HG02938 (cell line): ENCODE measurements around the gene RNF115.
"Not testable (repeated sequence)": the region's sequence is repeated elsewhere in the genome, so short reads cannot be mapped to it uniquely, and the experiment has no call there.

Source experiments
- ATAC-seq: cut with Tn5 transposase; IDR thresholded peaks from one replicate; pipeline ENCODE4 v1.9.1; 2021; ENCODE audit warnings: mild to moderate bottlenecking, moderate library complexity; ENCODE audit not compliant: unreplicated experiment

RNF115 gene

GRCh38 chr1:145782272-145783099, 41.4 kb downstream of the RNF115 start:
- ATAC-seq, result no peak

GRCh38 chr1:145778146-145778540, 45.8 kb downstream of the RNF115 start:
- no peak for ATAC-seq

- no peak for ATAC-seq
Measured at GRCh38 chr1:145777357-145778145, 46.3 kb downstream of the RNF115 start.

- no peak for ATAC-seq
Measured at GRCh38 chr1:145773423-145773822, 50.5 kb downstream of the RNF115 start.

GRCh38 chr1:145771056-145771455, 52.8 kb downstream of the RNF115 start:
- no peak for ATAC-seq

GRCh38 chr1:145768004-145768403, 55.9 kb downstream of the RNF115 start:
- not testable (repeated sequence) for ATAC-seq

GRCh38 chr1:145766926-145767325, 57.0 kb downstream of the RNF115 start:
- ATAC-seq, result not testable (repeated sequence)

- ATAC-seq, result not testable (repeated sequence)
Measured at GRCh38 chr1:145765585-145766360, 58.1 kb downstream of the RNF115 start.

- ATAC-seq, result not testable (repeated sequence)
Measured at GRCh38 chr1:145765127-145765526, 58.8 kb downstream of the RNF115 start.

- ATAC-seq, result not testable (repeated sequence)
Measured at GRCh38 chr1:145764231-145764940, 59.5 kb downstream of the RNF115 start.

- not testable (repeated sequence) for ATAC-seq
Measured at GRCh38 chr1:145762001-145762400, 61.9 kb downstream of the RNF115 start.

- ATAC-seq, result not testable (repeated sequence)
Measured at GRCh38 chr1:145761498-145761897, 62.4 kb downstream of the RNF115 start.

GRCh38 chr1:145760395-145760949, 63.4 kb downstream of the RNF115 start:
- ATAC-seq, result not testable (repeated sequence)

- ATAC-seq, result no peak
Measured at GRCh38 chr1:145759721-145760120, 64.2 kb downstream of the RNF115 start.

GRCh38 chr1:145758575-145758974, 65.3 kb downstream of the RNF115 start:
- no peak for ATAC-seq

- ATAC-seq, result no peak
Measured at GRCh38 chr1:145758116-145758515, 65.8 kb downstream of the RNF115 start.

- no peak for ATAC-seq
Measured at GRCh38 chr1:145757420-145757819, 66.5 kb downstream of the RNF115 start.

GRCh38 chr1:145751491-145752037, 72.3 kb downstream of the RNF115 start:
- no peak for ATAC-seq

GRCh38 chr1:145750426-145750825, 73.5 kb downstream of the RNF115 start:
- ATAC-seq, result no peak
